Right atrium auricular region (tissue), 2 donors: ENCODE measurements around the gene RBM22. TPM values are rescaled to one million over a fixed set of nuclear protein-coding genes. Genes with fewer than 3 reads are reported as not detected.

Experiments
- DNase-seq: peaks from one replicate; pipeline ENCODE4 v3.0.0-alpha.2; 2019; ENCODE audit warnings: low spot score
- H3K27ac ChIP-seq, 2 donors: fragments of 200-600 bp; sonication (generic); 1 replicate in 1 of 2; 2 replicates in 1 of 2; pipeline ENCODE4 v1.5.1; 2016 to 2019
- H3K27me3 ChIP-seq, 2 donors: fragments of 200-600 bp; sonication (generic); one replicate each; pipeline versions ENCODE4 v1.5.1 to v1.6.0; 2017 to 2019
- H3K36me3 ChIP-seq: fragments of 200-600 bp; sonication (generic); one replicate; pipeline ENCODE4 v1.5.1; 2016
- H3K4me1 ChIP-seq, 2 donors: fragments of 200-600 bp; sonication (generic); one replicate each; pipeline versions ENCODE4 v1.5.1 to v1.6.0; 2017 to 2019
- H3K4me3 ChIP-seq, 2 donors: fragments of 200-600 bp; sonication (generic); 1 replicate in 1 of 2; 2 replicates in 1 of 2; pipeline ENCODE4 v1.5.1; 2017 to 2019; ENCODE audit warnings: mild to moderate bottlenecking in 1 of 2, moderate library complexity in 1 of 2
- H3K9me3 ChIP-seq, 2 donors: fragments of 200-600 bp; sonication (generic); one replicate each; pipeline ENCODE4 v1.5.1; 2019
- CTCF ChIP-seq, 2 donors: fragments of 200-600 bp; sonication (generic); IDR thresholded peaks; one replicate each; pipeline ENCODE4 v1.5.1; 2019; ENCODE audit warnings: antibody characterized with exemption in 2 of 2
- total RNA-seq, 2 donors: library from RNA; depleted of rRNA; stranded (reverse); fragments of >200 nt; gene quantifications; one replicate each; pipeline ENCODE4 v1.1.0, GENCODE V29; 2016

The RBM22 gene
- total RNA-seq, 2 donors from 2014 or later, result 26.0 to 29.5 TPM

GRCh38 chr5:150644058-150644457 is 56.8 kb downstream of the RBM22 start:
- Histone ChIP-seq H3K9me3 (no peaks in the 10 kb centered on the region), H3K27ac (peak overlapping the region; percentile 96), H3K27me3 (no peaks in the 10 kb centered on the region), H3K36me3 (peaks cover 11% of the 10 kb centered on the region), H3K4me1 (peaks cover 0 to 99% of the 10 kb centered on the region in 2 donors), H3K4me3 (peak overlapping the region in 1 of 2 donors; percentile 48)
- TF ChIP-seq CTCF (IDR thresholded peaks at IDR 0.05), result no peak
- no peak for DNase-seq

- H3K27me3 ChIP-seq, result no peaks in the 10 kb centered on the region
- H3K4me1 ChIP-seq, result peaks cover 0 to 99% of the 10 kb centered on the region in 2 donors
- H3K9me3 ChIP-seq, result no peaks in the 10 kb centered on the region
- H3K36me3 ChIP-seq, result peaks cover 2% of the 10 kb centered on the region
- H3K27ac ChIP-seq, result peak overlapping the region; percentile 96
- no peak for DNase-seq
- peak overlapping the region; percentile 47 to 48 for H3K4me3 ChIP-seq
- no peak for TF ChIP-seq CTCF (IDR thresholded peaks at IDR 0.05)
These were observed 57.7 kb downstream of the RBM22 start for GRCh38 chr5:150642991-150643710.

- no peak for TF ChIP-seq CTCF (IDR thresholded peaks at IDR 0.05)
- peak overlapping the region; percentile 96 for H3K27ac ChIP-seq
- DNase-seq, result peak; percentile 90
- H3K9me3 ChIP-seq, result no peaks in the 10 kb centered on the region
- H3K36me3 ChIP-seq, result no peaks in the 10 kb centered on the region
- H3K4me1 ChIP-seq, result peaks cover 0 to 99% of the 10 kb centered on the region in 2 donors
- H3K27me3 ChIP-seq, result no peaks in the 10 kb centered on the region
- peak overlapping the region; percentile 47 to 48 for H3K4me3 ChIP-seq
These were observed 58.3 kb downstream of the RBM22 start for GRCh38 chr5:150642567-150642927.

- Histone ChIP-seq H3K4me3 (peak overlapping the region; percentile 47 to 48), H3K27ac (peak overlapping the region; percentile 96), H3K9me3 (no peaks in the 10 kb centered on the region), H3K36me3 (no peaks in the 10 kb centered on the region), H3K27me3 (no peaks in the 10 kb centered on the region), H3K4me1 (peaks cover 0 to 99% of the 10 kb centered on the region in 2 donors)
- TF ChIP-seq CTCF (IDR thresholded peaks at IDR 0.05), result no peak
- DNase-seq, result no peak
These were observed 58.9 kb downstream of the RBM22 start for GRCh38 chr5:150641824-150642566.

- H3K4me3 ChIP-seq, result peak overlapping the region; percentile 47 to 48
- peak overlapping the region; percentile 96 for H3K27ac ChIP-seq
- TF ChIP-seq CTCF (IDR thresholded peaks at IDR 0.05), result no peak
- H3K36me3 ChIP-seq, result no peaks in the 10 kb centered on the region
- DNase-seq, result peak; percentile 85
- H3K27me3 ChIP-seq, result no peaks in the 10 kb centered on the region
- peaks cover 0 to 100% of the 10 kb centered on the region in 2 donors for H3K4me1 ChIP-seq
- H3K9me3 ChIP-seq, result no peaks in the 10 kb centered on the region
These were observed 59.8 kb downstream of the RBM22 start for GRCh38 chr5:150641006-150641570.

Other genes starting within 250 kb of the RBM22 start
- 10 to 100 TPM; 81.4 to 91.8 TPM for gene NDST1, start 192.9 kb downstream of the RBM22 start, total RNA-seq
- gene SYNPO, start 60.4 kb downstream of the RBM22 start, total RNA-seq, result 100 to 1,000 TPM; 369 to 413 TPM
- gene MYOZ3, start 39.8 kb downstream of the RBM22 start, total RNA-seq, result 1 to 10 TPM; 2.0 to 3.5 TPM
- gene DCTN4, start 58.0 kb upstream of the RBM22 start, total RNA-seq, result 10 to 100 TPM; 34.6 to 40.0 TPM
- 10 to 100 TPM; 24.6 to 48.1 TPM for gene SMIM3, start 77.7 kb upstream of the RBM22 start, total RNA-seq
- not detected for gene IRGM, start 145.5 kb upstream of the RBM22 start, total RNA-seq
- 1 to 10 TPM in 1 of 2 donors, under 1 TPM in 1; 0.74 to 1.6 TPM for gene ZNF300, start 203.9 kb upstream of the RBM22 start, total RNA-seq